Measurements from ENCODE around the gene EGLN3.
"Not testable (repeated sequence)": the region's sequence is repeated elsewhere in the genome, so short reads cannot be mapped to it uniquely, and the experiment has no call there.

The EGLN3 gene

DNA sequence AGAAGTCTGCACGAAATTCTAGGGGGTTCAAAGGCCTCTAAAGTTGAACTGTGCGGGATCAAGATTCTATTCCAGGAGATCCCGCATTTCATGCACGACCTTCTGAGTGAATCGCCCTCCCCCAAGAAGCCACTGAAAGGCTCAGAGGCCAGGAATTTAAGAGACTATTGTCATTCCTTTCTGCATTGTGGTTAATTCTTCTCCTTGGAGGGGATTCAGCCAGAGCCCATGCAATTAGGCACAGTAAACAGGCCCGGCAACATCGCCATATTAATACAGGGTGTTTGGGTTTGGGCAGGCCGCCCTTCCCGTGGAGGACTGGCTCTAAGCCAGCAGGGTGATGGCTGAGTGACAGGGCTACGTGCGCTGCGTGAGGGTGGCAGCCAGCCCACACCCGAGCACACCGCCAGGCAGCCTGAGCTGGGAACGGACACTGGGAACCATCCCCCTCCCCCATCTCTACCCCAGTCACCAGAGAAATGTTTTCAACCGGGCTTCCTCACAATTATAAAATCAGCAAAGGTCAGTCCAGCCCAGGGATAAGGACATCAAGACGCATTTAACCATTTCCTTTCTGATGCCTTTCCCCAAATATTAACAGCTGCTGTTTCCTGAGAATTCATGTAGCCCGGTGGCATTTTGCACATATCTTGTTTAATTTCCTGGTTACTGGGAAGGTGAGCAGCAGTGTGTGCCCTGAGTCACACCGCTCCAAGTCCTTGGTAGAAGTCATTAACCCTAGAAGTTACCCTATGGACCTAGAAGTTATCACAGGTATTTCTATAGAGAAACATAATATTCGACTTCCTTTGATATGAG is 12.5 kb downstream of the EGLN3 start:
- DNase-seq (ENCODE audit: low read depth in 3 of 3, low spot score in 1 of 3): no peak

DNA sequence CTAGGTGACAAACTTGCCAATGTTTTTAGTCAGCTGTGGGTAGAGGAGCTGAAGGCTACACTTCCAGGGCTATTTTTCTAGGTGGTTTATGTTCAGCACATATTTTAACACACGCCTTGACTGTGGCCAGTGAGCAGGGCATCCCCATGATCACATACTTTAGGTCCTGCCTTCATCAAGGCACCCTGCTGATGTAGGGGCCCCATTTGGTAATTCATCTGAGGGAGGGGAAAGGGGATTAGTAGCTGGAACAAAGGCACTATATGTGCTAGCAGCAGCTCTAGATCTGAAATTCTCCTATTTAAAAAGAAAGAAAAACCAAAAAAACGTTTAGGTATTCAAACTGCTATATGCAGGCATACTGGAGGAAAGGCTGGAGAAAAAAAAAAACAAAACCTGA is 14.5 kb downstream of the EGLN3 start:
- no peak for DNase-seq (ENCODE audit: low read depth in 3 of 3, low spot score in 1 of 3)

DNA sequence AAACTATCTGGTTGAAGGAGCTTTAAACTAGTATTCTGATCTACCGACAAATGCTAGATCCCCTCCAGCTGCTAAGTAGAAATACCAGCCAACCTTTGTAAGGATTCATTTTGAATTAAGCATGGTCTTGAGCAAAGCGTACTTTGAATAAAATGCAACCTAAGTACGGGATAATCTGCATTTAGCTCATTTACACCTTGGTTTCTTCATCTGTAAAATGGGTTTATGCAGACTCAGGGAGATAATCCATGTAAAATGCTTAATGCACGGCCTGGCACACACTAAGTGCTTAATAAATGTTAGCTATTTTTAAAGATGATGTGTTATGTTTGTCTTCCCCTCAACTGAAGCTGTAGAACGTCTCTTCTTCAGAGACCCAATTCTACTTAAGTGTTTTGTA is 15.9 kb downstream of the EGLN3 start:
- no peak for DNase-seq (ENCODE audit: low read depth in 3 of 3, low spot score in 1 of 3)

DNA sequence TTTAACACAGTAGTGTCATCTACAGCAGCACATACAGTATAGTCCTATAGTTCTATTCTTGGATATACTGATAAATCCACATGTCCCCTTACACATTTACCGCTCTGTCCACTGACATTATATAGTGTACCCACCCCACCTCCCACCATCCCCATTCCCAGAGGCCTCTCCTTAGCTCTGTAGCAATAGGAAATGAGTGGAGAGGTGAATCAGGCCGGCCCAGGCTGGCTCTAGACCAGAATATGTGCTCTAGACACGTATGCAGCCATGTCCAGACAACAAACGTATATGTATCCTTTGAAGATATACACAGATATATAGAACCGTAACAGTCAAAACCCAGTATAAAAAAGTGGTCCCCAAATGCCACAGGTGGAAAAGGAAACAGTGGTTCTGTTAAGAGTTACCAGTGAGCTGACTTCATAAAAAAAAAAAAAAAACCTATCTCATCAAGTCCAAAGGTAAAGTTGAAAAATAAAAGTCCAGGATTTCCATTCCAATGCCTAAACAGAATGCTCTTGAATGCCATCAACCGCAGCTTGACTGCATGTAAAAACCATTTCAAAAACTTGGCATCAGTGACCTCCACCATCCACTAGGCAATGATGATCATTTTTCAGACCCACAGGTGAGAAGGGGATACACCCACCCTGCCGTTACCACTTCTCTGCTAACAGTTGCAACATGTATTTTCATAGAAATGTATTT is 16.7 kb downstream of the EGLN3 start:
- no peak for DNase-seq (ENCODE audit: low read depth in 3 of 3, low spot score in 1 of 3)

DNA sequence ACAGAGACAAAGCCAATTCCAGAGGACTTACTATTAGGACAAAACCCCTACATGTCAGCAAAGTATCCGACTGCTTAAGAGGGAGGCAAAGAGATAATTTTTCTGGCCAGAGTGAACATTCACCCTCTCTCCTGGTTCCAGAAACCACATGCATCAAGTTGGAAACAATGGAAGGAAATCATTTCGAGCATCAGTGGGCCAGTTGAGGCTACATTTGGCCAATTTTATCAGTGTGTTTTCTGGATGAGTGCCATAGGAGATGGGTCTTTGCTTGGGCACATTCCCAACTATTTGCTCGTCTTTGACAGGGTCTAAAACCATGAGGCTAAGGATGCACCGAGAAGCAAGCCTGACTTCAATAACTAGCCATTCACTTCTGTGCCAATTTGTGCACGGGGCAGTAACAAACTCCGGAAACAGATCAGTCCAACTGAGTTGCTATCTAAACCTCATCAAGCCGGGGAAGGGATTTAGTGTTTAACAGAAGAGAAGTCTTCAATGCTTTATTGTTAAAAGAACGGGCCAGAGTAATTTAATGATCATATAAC is 17.4 kb downstream of the EGLN3 start:
- no peak for DNase-seq (ENCODE audit: low read depth in 3 of 3, low spot score in 1 of 3)

DNA sequence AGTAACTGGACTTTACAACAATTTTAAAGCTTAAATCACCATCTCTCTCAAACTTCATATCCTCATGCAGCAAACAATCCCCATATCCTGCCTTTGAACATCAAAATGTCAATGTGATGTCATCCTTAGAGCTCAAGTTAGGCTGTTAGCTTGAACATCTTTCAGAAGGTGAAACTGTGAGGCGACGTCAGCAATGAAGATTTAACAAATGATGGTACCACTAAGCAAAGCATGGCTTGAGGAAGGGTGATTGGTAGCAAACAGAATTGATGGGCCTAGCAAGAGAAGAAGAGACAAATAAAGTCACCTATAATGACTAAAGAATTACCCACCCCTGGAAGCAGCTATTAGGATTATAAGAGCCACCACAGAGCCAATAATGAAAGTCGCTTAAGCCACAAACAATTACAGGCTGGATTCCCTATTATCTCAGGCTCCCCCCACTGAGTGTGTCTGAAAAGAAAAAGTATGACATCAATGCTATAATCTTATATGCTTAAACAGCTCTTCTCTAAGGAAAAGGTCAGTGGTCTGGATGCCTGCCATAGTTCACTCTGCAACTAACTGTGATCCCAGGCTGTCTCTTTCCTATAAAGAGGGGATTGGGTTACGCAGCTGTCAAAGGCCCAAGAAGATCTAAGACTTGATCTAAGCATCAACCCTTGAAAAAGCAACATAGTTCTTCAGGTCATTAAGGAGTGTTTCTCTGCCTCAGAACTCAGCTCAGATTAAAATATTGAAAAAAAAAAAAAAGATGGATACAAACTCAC is 18.1 kb downstream of the EGLN3 start:
- DNase-seq (ENCODE audit: low read depth in 3 of 3, low spot score in 1 of 3): no peak

DNA sequence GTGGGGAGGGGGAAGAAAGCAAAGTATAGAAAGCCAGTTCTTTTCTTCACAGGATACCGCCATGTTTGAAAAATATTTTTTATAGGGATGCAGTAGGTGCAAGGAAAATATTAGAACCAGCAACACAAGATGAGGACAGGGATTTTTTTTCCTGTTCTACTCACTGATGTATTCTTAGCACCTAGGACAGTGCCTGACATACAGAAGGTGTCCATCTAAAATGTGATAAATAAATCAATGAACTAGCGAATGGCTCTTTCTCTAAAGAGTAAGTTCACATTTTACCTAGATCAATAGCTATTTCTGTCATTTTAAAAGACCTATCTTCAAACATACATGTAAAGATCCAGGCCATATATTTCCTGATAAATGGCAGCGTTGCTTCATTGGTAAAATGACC is 18.8 kb downstream of the EGLN3 start:
- DNase-seq (ENCODE audit: low read depth in 3 of 3, low spot score in 1 of 3): no peak

DNA sequence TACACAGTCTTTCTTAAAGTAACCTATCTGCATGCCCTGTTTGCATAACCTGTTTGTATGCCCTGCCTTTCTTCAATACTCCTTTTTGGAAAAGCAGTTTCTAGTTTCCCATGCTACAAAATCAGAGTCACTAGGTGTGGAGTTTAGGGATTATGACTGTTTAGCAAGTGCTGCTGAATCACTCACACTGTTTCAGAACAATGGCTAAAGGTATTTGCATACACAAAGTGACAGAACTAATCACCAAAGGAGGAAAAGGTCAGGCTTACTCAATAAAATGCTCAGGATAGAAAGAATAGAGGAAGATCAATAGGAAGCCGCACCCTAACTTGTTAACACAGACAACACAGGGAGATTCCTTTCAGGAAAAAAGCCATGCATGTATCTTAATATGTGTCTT is 19.4 kb downstream of the EGLN3 start:
- DNase-seq (ENCODE audit: low read depth in 3 of 3, low spot score in 1 of 3): no peak

DNA sequence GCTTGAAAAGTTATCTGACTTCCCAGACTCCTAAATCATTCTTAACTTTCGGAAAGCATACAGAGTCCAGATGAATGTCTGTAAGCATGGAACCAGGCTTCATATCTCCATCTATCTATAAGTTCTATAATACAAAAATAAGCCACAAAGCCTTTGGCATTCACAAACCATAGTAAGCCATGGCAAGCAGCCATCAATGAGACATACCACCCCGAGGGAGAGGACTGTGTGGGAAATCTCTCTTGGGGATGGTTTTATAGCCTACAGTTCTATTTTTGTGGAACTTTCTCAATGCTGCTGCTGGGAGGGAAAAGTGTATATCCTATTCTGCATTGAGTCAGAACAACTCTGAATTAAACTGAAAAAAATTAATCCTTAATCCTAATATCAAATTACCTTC is 20.4 kb downstream of the EGLN3 start:
- DNase-seq (ENCODE audit: low read depth in 3 of 3, low spot score in 1 of 3): no peak

DNA sequence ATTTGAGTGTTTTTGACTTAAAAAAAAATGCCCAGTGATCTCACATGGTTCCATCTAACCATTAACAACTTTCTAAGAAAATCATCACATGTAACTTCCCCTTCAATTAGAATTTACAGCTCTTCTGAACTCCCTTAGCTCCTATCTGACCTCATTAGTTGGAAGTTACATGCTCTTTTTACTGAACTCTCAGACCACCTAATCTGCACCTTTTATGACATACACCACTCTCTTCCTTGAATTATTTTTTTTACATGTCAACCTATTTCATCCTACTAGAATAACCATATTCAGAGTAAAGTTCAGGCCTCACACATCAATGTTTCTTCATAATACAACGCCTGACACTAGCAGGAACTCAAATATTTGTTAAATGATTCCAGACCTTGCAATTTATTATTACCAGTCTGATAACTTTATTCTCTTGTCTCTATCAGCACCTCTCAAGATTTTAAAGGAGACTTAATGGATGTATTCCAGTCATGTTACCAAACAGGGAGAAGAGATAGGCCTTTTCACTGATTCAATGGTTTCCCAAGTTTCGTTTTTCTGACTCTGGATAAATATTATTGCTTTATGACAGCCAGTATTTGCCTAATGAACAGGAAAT is 21.0 kb downstream of the EGLN3 start:
- DNase-seq (ENCODE audit: low read depth in 3 of 3, low spot score in 1 of 3): no peak

DNA sequence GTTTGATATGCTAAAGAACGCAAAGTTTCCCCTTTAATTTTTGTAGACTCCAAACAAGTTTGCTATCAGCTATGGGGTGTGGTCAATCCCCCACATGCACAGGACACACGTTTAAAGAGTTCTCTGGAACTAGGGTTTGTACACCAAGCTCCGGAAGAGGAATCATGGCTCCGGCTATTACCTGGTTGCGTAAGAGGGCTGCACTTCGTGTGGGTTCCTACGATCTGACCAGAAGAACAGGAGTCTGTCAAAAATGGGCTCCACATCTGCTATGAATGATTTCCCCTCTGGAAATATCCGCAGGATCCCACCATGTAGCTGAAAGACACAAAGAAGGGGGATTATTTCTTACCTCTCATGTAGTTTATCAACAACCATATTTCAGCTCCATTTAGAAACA is 22.0 kb downstream of the EGLN3 start:
- no peak for DNase-seq (ENCODE audit: low read depth in 3 of 3, low spot score in 1 of 3)

DNA sequence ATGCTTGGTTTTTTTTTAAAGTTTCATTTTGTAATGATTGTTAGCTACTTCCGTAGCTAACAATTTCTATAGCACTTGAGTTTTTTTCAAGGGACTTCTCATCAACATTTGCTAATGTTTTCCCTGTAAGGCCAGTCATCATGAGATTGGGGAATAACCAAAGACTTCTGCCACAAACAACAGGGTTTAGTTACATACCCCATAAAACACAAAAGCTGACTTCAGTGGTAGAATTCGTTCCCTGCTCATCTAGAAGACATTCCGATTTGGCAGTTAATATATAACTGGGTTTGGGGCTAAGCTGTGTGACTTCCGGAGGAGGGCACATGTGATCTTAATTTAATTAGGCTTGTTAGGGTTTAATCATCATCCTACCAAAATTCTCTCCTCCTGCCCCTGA is 22.9 kb downstream of the EGLN3 start:
- DNase-seq (ENCODE audit: low read depth in 3 of 3, low spot score in 1 of 3): no peak

DNA sequence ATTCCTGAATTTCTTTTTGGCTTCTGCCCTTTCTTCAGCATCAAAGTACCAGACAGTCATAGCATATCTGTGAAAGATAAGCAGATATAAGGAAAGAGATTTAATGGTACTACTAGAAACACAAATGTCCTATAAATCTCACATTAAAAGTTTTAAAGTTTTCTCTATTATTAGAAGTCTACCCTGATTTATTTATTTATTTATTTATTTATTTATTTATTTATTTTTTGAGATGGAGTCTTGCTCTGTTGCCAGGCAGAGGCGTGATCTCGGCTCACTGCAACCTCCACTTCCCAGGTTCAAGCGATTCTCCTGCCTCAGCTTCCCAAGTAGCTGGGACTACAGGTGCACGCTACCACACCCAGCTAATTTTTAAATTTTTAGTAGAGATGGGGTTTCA is 23.9 kb downstream of the EGLN3 start:
- DNase-seq (ENCODE audit: low read depth in 3 of 3, low spot score in 1 of 3): not testable (repeated sequence)

DNA sequence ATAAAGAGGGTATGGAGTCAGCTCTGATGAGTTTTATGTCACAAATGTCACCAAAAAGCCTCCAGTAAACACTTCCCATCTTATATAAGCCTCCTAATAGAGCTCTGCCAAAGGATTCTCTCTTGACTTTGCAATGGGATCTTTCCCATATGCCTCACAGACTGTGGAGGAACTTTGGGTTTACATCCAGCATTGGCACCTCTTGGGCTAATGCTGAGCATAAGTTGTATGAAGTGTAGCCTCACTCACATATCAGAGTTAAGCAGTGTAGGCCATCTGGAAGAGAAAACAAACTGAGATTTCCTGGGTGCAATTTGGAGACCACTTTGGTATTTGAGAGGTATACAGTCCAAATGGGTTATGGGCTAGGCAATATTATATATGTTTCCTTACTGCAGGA is 24.9 kb downstream of the EGLN3 start:
- no peak for DNase-seq (ENCODE audit: low read depth in 3 of 3, low spot score in 1 of 3)

DNA sequence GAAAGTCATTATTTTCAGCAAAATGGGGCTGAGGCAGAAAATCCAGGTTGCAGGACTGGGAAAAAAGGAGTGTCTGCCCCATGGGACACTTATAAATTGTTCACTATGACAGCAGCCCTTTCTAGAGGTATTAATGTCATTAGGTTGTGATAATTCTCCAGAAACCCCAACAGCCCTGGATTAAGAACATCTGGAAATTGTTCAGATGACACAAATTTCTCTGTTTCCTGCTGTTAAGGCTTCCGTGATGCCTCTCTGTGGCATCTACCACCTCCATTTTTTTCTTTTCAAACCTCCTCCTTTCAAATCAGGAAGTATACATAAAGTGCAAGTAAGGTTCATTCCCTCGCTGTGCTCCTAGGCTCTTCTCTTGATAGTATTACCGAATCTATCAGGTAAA is 25.6 kb downstream of the EGLN3 start:
- DNase-seq (ENCODE audit: low read depth in 3 of 3, low spot score in 1 of 3): no peak

DNA sequence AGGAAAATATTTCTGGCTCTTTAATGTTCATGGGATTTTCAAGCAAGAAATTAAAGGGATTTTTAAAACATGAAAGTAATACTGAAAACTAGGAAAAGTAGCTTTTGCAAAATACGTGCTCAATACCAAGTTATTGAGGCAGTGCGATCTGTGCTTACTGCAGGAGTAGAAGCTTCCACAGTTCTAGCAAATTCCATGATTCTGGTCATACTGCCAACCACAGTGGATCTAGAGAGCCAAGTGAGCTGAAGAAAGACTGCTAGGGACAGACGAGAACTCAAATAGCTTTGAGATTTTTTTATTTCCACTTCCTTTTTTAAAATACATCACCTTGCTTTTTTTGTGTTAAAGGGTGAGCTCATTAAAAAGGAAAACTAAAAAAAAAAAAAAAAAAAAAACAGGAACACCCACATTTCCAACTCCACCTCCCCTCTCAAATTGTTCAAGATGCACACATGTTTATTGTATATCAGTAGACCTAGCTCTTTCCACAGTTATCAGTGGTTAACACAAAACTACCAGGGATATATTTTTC is 26.2 kb downstream of the EGLN3 start:
- DNase-seq (ENCODE audit: low read depth in 3 of 3, low spot score in 1 of 3): no peak

DNA sequence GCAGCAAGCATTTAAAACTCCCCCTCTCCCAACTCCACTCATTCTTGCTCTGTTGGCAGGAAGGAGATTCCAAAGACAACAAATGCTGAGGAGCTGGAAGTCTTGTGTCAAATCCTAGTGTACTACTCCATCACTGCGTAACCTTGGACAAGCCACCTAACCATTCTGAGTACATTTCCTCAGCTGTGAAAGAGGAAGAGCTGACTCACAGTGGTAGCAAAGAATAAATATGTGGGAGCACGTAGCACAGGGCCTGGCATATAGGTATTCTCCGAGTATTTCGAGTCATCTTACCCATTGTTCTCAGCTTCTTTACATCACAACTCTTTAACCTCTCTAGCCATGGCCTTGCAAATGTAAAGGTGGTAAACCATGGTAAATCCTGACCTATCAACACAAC is 28.7 kb downstream of the EGLN3 start:
- no peak for DNase-seq (ENCODE audit: low read depth in 3 of 3, low spot score in 1 of 3)

DNA sequence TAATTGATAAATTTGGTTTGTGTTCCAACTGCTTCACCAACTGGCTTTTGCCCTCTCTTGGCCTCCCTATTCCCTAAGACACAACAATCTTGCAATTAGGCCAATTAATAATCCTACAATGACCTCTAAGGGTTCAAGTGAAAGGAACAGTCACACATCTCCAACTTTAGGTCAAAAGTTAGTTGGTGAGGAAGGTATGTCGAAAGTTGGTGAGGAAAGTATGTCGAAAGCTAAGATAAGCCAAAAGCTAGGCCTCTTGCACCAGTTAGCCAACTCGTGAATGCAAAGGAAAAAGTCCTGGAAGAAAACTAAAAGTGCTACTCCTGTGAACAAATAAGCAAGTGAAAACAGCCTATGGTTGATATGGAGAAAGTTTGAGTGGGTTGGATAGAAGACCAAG is 32.6 kb downstream of the EGLN3 start:
- no peak for DNase-seq (ENCODE audit: low read depth in 3 of 3, low spot score in 1 of 3)

DNA sequence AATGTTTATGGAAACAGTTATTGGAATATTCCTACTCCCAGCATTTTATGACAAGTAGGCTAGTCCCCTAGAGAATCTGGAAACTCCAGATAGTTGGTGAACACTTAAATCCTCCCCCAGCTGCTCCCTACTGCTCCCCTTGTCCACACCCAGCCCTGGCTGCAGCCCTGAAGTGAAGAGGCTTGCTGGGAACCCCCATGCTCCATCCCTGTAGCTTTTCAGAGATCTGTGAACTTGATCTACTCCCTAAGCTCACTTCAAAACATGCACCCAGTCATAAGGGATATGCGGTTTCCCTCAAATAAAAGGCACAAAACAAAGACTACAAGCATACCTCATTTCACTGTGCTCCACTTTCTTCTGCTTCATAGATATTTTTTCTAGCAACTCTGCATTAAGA is 33.2 kb downstream of the EGLN3 start:
- DNase-seq (ENCODE audit: low read depth in 3 of 3, low spot score in 1 of 3): no peak

DNA sequence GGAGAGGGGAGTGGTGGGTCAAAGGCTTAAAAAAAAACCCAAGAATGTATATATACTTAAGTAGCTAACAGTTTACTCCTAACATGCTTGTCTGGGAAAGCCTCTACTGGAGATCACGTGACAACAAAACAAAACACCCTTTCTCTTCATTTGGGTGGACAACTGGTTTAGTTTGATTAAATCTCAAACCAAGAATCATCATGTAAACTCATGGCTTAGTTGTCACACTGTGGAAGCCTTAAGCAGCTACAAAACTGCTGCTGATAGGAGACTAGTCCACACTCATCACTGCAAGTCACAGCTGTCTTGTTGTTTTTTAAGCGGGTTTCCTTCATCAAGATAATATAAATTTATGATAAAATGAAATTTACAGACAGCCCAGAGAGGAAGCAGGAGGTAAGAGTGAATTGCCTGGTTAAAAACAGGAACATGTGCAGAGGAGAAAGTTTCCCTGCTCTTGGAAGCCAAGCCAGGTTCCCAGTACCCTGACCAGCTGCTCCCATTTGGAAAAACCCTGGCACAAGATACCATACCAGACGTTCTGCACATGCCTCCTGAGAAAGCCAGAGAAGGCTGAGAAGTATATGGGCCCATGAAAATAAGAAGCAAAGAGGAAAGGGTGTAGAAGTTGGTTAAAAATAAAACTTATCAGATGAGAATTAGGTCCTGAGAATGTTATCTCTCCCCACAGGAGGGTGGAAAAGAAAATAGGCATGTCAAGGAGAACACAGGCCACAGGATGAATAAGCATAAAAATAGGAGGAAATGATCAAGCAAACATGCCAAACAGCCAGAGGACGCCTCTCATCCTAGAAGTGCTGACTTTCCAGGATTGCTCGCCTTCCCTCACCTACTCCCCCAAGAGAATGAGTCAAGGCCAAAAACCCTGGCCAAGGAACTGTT is 34.0 kb downstream of the EGLN3 start:
- no peak for DNase-seq (ENCODE audit: low read depth in 3 of 3, low spot score in 1 of 3)

Measured in stimulated activated CD4-positive, alpha-beta T cell treated with anti-CD3 and anti-CD28 coated beads, TNF-alpha, amount 100 ng/mL, for 1 hour (primary cell).